AG09309 (cell line): ENCODE measurements around the gene DNAH6.

Experiments
- DNase-seq: peaks from one replicate; pipeline ENCODE4 v3.0.0-alpha.2; 2010; ENCODE audit warnings: low read depth
- H3K4me3 ChIP-seq: 2 replicates; pipeline ENCODE4 v1.5.1; 2011; ENCODE audit warnings: mild to moderate bottlenecking, low read depth, low read length, moderate library complexity; ENCODE audit not compliant: control insufficient read depth
- TF ChIP-seq, protein P1 (sequence below): IDR thresholded peaks from 2 replicates; pipeline ENCODE4 v1.5.1; 2011; ENCODE audit warnings: mild to moderate bottlenecking, low read depth, low read length, inconsistent platforms; ENCODE audit not compliant: insufficient read depth, control insufficient read depth; ENCODE audit errors: missing control alignments

DNAH6 gene

DNA sequence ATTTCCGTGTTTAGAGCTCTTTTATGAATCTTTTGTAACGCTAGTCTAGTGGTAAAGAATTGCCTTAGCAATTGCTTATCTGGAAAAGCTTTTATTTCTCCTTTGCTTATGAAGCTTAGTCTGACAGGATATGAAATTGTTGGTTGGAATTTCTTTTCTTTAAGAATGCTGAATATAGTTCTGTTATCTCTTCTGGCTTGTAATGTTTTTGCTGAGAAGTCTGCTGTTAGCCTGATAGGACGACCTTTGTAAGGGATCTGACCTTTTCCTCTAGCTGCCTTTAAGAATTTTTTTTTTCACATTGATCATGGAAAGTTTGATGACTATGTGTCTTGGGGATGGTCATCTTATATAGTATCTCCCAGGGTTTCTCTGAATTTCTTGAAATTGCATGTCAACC lies 263.5 kb downstream of the DNAH6 start:
- H3K4me3 ChIP-seq, result no peak overlapping the region
- TF ChIP-seq, protein P1, sequence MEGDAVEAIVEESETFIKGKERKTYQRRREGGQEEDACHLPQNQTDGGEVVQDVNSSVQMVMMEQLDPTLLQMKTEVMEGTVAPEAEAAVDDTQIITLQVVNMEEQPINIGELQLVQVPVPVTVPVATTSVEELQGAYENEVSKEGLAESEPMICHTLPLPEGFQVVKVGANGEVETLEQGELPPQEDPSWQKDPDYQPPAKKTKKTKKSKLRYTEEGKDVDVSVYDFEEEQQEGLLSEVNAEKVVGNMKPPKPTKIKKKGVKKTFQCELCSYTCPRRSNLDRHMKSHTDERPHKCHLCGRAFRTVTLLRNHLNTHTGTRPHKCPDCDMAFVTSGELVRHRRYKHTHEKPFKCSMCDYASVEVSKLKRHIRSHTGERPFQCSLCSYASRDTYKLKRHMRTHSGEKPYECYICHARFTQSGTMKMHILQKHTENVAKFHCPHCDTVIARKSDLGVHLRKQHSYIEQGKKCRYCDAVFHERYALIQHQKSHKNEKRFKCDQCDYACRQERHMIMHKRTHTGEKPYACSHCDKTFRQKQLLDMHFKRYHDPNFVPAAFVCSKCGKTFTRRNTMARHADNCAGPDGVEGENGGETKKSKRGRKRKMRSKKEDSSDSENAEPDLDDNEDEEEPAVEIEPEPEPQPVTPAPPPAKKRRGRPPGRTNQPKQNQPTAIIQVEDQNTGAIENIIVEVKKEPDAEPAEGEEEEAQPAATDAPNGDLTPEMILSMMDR, result no peak
- no peak for DNase-seq

GRCh38 chr2:84781942-84782716 lies 265.8 kb downstream of the DNAH6 start:
- no peak for DNase-seq
- TF ChIP-seq, protein P1, result no peak
- no peak overlapping the region for H3K4me3 ChIP-seq

GRCh38 chr2:84782717-84783442 lies 266.6 kb downstream of the DNAH6 start:
- TF ChIP-seq, protein P1, result no peak
- no peak for DNase-seq
- H3K4me3 ChIP-seq, result no peak overlapping the region

- TF ChIP-seq, protein P1, result no peak
- no peak for DNase-seq
- no peak overlapping the region for H3K4me3 ChIP-seq
Measured at GRCh38 chr2:84785950-84786349, 269.7 kb downstream of the DNAH6 start.

- no peak overlapping the region for H3K4me3 ChIP-seq
- TF ChIP-seq, protein P1, result no peak
- DNase-seq, result no peak
Measured at GRCh38 chr2:84786601-84787000, 270.3 kb downstream of the DNAH6 start.

- DNase-seq, result no peak
- H3K4me3 ChIP-seq, result no peak overlapping the region
- TF ChIP-seq, protein P1, result no peak
Measured at GRCh38 chr2:84788027-84788426, 271.7 kb downstream of the DNAH6 start.
